Gastroesophageal sphincter (tissue), 3 donors: ENCODE results near the gene KCNN3.

Experiments used
- EP300 ChIP-seq: sonication (generic); formaldehyde crosslinking; IDR thresholded peaks from one replicate; pipeline ENCODE4 v1.6.1; 2017; ENCODE audit warnings: antibody characterized with exemption, mild to moderate bottlenecking
- POLR2AphosphoS5 ChIP-seq: sonication (generic); formaldehyde crosslinking; IDR thresholded peaks from one replicate; pipeline ENCODE4 v1.6.1; 2017; ENCODE audit warnings: antibody characterized with exemption
- TF ChIP-seq, protein P1 (sequence below), 4 experiments: fragments of 200-600 bp in 2 of 4; fragments of 450-650 bp in 2 of 4; sonication (generic) in 1 of 4; IDR thresholded peaks; one replicate each; pipeline ENCODE4 v1.5.1; 2017 to 2019; ENCODE audit warnings: antibody characterized with exemption in 4 of 4, mild to moderate bottlenecking in 2 of 4, moderate library complexity in 2 of 4

DNA sequence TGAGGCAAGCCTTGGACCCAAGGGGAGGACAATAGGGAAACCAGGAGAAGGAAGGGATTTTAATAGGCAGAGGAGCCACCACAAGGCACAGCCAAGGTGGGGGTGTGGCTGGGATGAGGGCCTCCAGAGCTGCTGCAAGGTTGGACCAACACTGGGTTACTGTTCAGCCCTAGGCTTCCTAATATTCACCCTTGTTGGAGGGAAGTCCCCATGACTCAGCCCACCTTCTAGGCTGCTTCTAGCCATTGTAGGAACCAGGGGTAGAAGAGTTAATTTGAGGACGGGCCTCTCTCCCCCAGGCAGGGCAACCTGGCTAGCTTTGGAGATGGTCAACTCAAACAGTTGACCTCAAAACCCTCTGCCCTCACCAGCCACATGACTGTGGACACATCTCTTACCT is 59.5 kb downstream of the KCNN3 start:
- TF ChIP-seq POLR2AphosphoS5 (no peak), EP300 (no peak)
- TF ChIP-seq, protein P1, sequence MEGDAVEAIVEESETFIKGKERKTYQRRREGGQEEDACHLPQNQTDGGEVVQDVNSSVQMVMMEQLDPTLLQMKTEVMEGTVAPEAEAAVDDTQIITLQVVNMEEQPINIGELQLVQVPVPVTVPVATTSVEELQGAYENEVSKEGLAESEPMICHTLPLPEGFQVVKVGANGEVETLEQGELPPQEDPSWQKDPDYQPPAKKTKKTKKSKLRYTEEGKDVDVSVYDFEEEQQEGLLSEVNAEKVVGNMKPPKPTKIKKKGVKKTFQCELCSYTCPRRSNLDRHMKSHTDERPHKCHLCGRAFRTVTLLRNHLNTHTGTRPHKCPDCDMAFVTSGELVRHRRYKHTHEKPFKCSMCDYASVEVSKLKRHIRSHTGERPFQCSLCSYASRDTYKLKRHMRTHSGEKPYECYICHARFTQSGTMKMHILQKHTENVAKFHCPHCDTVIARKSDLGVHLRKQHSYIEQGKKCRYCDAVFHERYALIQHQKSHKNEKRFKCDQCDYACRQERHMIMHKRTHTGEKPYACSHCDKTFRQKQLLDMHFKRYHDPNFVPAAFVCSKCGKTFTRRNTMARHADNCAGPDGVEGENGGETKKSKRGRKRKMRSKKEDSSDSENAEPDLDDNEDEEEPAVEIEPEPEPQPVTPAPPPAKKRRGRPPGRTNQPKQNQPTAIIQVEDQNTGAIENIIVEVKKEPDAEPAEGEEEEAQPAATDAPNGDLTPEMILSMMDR (IDR thresholded peaks at IDR 0.05) = no peak
